Ascending aorta (tissue), 2 donors: Measurements from ENCODE around the gene EZH2. TPM values are rescaled to one million over a fixed set of nuclear protein-coding genes. Genes with fewer than 3 reads are reported as not detected.

Experiments
- DNase-seq, 2 donors: peaks; one replicate each; pipeline ENCODE4 v3.0.0-alpha.2; 2019; ENCODE audit warnings: low spot score in 2 of 2
- H3K27ac ChIP-seq, 2 donors: fragments of 200-600 bp; sonication (generic); one replicate each; pipeline ENCODE4 v1.5.1; 2016 to 2017; ENCODE audit warnings: mild to moderate bottlenecking in 1 of 2
- H3K27me3 ChIP-seq: fragments of 200-600 bp; sonication (generic); one replicate; pipeline ENCODE4 v1.5.1; 2017
- H3K36me3 ChIP-seq, 2 donors: fragments of 200-600 bp; sonication (generic); one replicate each; pipeline ENCODE4 v1.5.1; 2016
- H3K4me1 ChIP-seq, 2 donors: fragments of 200-600 bp; sonication (generic); one replicate each; pipeline ENCODE4 v1.5.1; 2016 to 2017; ENCODE audit warnings: mild to moderate bottlenecking in 1 of 2
- H3K4me3 ChIP-seq, 2 donors: fragments of 200-600 bp; sonication (generic); one replicate each; pipeline ENCODE4 v1.5.1; 2016 to 2017; ENCODE audit warnings: mild to moderate bottlenecking in 1 of 2
- H3K9me3 ChIP-seq, 2 donors: fragments of 200-600 bp; sonication (generic); one replicate each; pipeline ENCODE4 v1.5.1; 2016
- intact Hi-C: fragments of 100-400 bp; cut with DNase I; formaldehyde crosslinking; loops from one replicate; pipeline ENCODE4 v1.15.1; 2023
- total RNA-seq: library from RNA; depleted of rRNA; stranded (reverse); fragments of >200 nt; gene quantifications from one replicate; pipeline ENCODE4 v1.1.0, GENCODE V29; 2016
- TF ChIP-seq, protein P1 (sequence below), 3 experiments: fragments of 200-600 bp in 2 of 3; fragments of 450-650 bp in 1 of 3; sonication (generic) in 2 of 3; IDR thresholded peaks; one replicate each; pipeline ENCODE4 v1.5.1; 2016 to 2019; ENCODE audit warnings: antibody characterized with exemption in 3 of 3, mild to moderate bottlenecking in 1 of 3, moderate library complexity in 1 of 3

EZH2 gene
- total RNA-seq, 1 donor from 2014 or later: not detected

DNA sequence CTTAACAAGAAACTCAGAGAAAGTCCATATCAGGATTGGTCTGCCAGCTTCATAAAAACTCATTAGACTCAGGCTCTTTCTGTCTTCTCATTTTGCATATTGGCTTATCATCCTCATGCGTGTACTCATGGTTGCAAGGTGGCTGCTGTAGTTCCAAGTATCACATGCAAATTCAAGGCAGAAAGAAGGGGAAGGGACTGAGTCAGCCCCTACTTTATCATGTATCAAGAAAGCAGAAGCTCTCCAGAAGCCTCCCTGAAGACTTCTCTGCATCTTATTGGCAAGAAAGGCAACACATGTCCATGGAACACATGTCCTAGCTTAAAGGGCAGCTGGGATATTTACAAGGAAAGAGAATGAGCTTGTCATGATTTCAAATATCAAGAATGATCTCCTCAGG lies 19.4 kb upstream of the EZH2 start:
- Histone ChIP-seq H3K9me3 (no peaks in the 10 kb centered on the region), H3K27ac (no peak overlapping the region), H3K4me1 (no peaks in the 10 kb centered on the region), H3K27me3 (no peaks in the 10 kb centered on the region), H3K36me3 (no peaks in the 10 kb centered on the region), H3K4me3 (no peak overlapping the region)
- intact Hi-C loops: no loop called here
- TF ChIP-seq, protein P1, sequence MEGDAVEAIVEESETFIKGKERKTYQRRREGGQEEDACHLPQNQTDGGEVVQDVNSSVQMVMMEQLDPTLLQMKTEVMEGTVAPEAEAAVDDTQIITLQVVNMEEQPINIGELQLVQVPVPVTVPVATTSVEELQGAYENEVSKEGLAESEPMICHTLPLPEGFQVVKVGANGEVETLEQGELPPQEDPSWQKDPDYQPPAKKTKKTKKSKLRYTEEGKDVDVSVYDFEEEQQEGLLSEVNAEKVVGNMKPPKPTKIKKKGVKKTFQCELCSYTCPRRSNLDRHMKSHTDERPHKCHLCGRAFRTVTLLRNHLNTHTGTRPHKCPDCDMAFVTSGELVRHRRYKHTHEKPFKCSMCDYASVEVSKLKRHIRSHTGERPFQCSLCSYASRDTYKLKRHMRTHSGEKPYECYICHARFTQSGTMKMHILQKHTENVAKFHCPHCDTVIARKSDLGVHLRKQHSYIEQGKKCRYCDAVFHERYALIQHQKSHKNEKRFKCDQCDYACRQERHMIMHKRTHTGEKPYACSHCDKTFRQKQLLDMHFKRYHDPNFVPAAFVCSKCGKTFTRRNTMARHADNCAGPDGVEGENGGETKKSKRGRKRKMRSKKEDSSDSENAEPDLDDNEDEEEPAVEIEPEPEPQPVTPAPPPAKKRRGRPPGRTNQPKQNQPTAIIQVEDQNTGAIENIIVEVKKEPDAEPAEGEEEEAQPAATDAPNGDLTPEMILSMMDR (IDR thresholded peaks at IDR 0.05): no peak
- no peak for DNase-seq

DNA sequence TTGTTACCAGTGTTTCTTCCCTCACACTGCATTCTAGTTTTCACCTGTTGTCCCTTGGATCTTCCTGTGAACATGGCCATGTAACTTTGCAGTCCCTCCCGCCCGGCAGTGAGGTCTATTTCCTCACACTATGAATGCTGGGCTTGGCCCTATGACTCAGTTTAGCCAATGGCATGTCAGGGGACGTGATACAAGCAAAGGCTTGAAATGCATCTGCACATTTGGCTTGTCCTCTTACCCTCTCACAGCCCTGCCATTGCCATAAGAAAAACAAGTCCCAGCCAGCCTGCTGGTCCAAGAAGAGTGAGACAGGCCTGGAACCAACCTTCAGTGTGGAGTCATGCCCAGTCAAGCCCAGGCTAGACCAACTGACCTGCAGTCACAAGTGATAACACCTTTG lies 17.1 kb upstream of the EZH2 start:
- H3K9me3 ChIP-seq: no peaks in the 10 kb centered on the region
- H3K4me1 ChIP-seq: no peaks in the 10 kb centered on the region
- no peak overlapping the region for H3K4me3 ChIP-seq
- no peaks in the 10 kb centered on the region for H3K27me3 ChIP-seq
- H3K27ac ChIP-seq: no peak overlapping the region
- intact Hi-C loops: no loop called here
- no peak for DNase-seq
- no peaks in the 10 kb centered on the region for H3K36me3 ChIP-seq
- TF ChIP-seq, protein P1 (IDR thresholded peaks at IDR 0.05): no peak

DNA sequence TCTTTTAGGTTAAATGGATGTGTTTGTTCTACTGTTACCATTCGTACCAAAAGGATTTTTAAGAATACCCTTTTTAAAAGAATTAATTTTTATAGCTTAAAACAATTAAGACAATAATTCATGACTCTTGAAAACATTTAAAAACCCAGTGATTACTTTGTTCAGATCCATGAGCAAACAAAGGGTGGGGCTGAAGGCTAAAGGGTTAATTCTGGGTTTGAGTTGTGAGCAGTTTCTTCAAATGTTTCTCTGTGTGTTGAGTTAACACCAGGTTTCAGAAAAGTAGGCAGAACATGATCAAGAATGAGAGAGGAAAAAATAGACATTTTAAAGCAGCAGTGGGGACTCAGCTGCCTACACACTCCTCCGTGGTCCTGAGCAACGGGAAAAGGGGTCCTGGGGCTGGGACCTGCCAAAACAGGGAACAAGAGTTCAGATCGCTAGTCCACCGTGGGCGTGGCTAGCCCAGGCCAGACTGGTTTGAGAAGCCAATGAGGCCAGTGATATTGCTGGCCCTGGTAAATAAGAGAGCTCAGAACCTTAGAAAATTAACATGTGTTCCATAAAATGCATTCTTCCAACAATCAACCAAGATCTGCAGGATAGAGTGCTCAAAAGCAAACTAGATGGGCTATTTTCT lies 14.9 kb upstream of the EZH2 start:
- DNase-seq: no peak
- Histone ChIP-seq H3K4me3 (no peak overlapping the region), H3K27me3 (no peaks in the 10 kb centered on the region), H3K36me3 (no peaks in the 10 kb centered on the region), H3K4me1 (no peaks in the 10 kb centered on the region), H3K9me3 (no peaks in the 10 kb centered on the region), H3K27ac (no peak overlapping the region)
- TF ChIP-seq, protein P1 (IDR thresholded peaks at IDR 0.05): no peak
- intact Hi-C loops: no loop called here

DNA sequence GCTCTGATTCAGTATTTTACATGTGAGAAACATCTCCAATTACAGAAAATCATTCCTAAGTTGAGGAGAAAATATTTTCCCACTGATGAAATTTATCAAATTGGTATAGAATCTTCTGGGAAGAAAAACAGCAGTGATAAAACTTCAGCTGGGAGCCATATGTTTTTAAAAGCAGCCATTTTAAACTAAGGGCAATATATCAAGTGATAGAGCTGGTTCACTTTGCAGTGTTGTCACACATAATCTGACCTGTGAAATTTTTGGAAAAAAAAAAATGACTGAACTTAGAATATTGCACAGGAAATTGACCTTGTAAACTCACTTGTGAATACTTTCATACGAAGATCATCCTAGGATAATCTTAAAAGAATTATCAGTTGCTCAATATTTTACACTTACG lies 10.5 kb upstream of the EZH2 start:
- Histone ChIP-seq H3K4me1 (no peaks in the 10 kb centered on the region), H3K27ac (no peak overlapping the region), H3K27me3 (no peaks in the 10 kb centered on the region), H3K36me3 (no peaks in the 10 kb centered on the region), H3K4me3 (no peak overlapping the region), H3K9me3 (no peaks in the 10 kb centered on the region)
- TF ChIP-seq, protein P1 (IDR thresholded peaks at IDR 0.05): no peak
- DNase-seq: no peak
- intact Hi-C loops: no loop called here

DNA sequence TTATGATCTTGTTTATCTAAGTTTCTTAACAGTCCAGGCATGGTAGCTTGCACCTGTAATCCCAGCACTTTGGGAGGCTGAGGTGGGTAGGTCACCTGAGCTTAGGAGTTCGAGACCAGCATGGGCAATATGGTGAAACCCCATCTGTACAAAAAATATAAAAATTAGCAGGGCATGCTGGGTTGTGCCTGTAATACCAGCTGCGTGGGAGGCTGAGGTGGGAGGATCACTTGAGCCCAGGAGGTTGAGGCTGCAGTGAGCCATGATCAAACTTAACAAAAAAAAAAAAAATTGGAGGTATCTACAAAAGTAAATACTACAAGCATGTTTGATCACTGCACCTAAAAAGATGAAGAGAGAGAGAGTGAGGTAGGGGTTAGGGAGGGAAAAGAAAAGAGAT lies 9.0 kb upstream of the EZH2 start:
- H3K4me3 ChIP-seq: no peak overlapping the region
- H3K27ac ChIP-seq: no peak overlapping the region
- no peaks in the 10 kb centered on the region for H3K27me3 ChIP-seq
- intact Hi-C loops: no loop called here
- no peaks in the 10 kb centered on the region for H3K4me1 ChIP-seq
- H3K9me3 ChIP-seq: no peaks in the 10 kb centered on the region
- no peak for DNase-seq
- TF ChIP-seq, protein P1 (IDR thresholded peaks at IDR 0.05): no peak
- H3K36me3 ChIP-seq: no peaks in the 10 kb centered on the region

DNA sequence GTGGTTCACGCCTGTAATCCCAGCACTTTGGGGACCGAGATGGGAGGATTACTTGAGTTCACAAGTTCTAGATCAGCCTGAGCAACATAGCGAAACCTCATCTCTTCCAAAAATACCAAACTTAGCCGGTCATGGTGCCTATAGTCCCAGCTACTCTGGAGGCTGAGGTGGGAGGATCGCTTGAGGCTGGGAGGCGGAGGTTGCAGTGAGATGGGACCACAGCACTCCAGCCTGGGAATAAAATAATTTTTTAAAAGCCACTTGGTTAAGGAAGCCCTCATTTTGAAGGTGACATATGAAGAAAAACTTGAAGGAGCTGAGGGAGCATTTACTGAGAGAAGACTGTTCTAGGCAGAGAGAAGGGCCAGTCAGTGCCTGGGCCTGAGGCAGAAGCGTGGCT lies 4.2 kb upstream of the EZH2 start:
- Histone ChIP-seq H3K4me1 (no peaks in the 10 kb centered on the region), H3K9me3 (no peaks in the 10 kb centered on the region), H3K27ac (no peak overlapping the region), H3K36me3 (no peaks in the 10 kb centered on the region), H3K27me3 (no peaks in the 10 kb centered on the region), H3K4me3 (no peak overlapping the region)
- intact Hi-C loops: loop anchor here (10.0 kb wide), 4 partner anchors 177 to 377 kb away; partner anchors contain the start of genes ZNF425 and ZNF783
- TF ChIP-seq, protein P1 (IDR thresholded peaks at IDR 0.05): no peak
- no peak for DNase-seq
